GM12878 (cell line): Measurements from ENCODE around the gene SPATS2L. TPM values are rescaled to one million over a fixed set of nuclear protein-coding genes. Genes with fewer than 3 reads are reported as not detected.

Experiments
- ATAC-seq: fragments of 200-7000 bp; cut with Tn5 transposase; 3 replicates; pipeline ENCODE4 v1.9.1; 2020; ENCODE audit warnings: mild to moderate bottlenecking, moderate library complexity
- BruUV-seq: library from RNA; stranded (reverse); fragments of 400-500 nt; replicated peaks from 2 replicates; lab custom pipeline; 2021; lab: Mats Ljungman, UMichigan
- CTCF ChIA-PET: fragments of 300-600 bp; sonication (Branson Sonifier 250); formaldehyde crosslinking; extraction: SDS; loops from one replicate; lab custom pipeline; 2021; ENCODE audit warnings: inconsistent platforms; lab: Yijun Ruan, JAX
- POLR2A ChIA-PET: fragments of 350-600 bp; formaldehyde crosslinking; extraction: SDS; loops from one replicate; lab custom pipeline; 2021; ENCODE audit warnings: inconsistent platforms; lab: Charles Lee
- RAD21 ChIA-PET: fragments of 300-600 bp; sonication (Branson Sonifier 250); formaldehyde crosslinking; loops from one replicate; lab custom pipeline; 2023; ENCODE audit warnings: antibody characterized with exemption; ENCODE audit not compliant: unreplicated experiment; lab: Charles Lee
- SMC1A ChIA-PET: fragments of 300-600 bp; sonication (Branson Sonifier 250); formaldehyde crosslinking; loops from one replicate; lab custom pipeline; 2023; ENCODE audit not compliant: unreplicated experiment, uncharacterized antibody; lab: Charles Lee
- DNase-seq: peaks from one replicate; pipeline ENCODE4 v3.0.0-alpha.2; 2011; ENCODE audit warnings: low read depth, low spot score
- FAIRE-seq: peaks from 3 replicates; lab custom pipeline; 2011; peaks lifted over from hg19 to GRCh38; lab: Jason Lieb, UNC
- H2AFZ ChIP-seq: 2 replicates; pipeline ENCODE4 v1.6.0; 2011; ENCODE audit warnings: low read depth, low read length, control low read depth; ENCODE audit not compliant: control insufficient read depth
- H3K27ac ChIP-seq: 2 replicates; pipeline ENCODE4 v1.5.1; 2011; ENCODE audit warnings: control low read depth; ENCODE audit not compliant: control insufficient read depth, insufficient read depth
- H3K27me3 ChIP-seq, 2 experiments: replicated peaks in 1 of 2; 2 replicates each; pipeline versions ENCODE4 v1.6.0 to v1.6.1; 2011; ENCODE audit warnings: low read length in 1 of 2; ENCODE audit not compliant: control insufficient read depth in 2 of 2, insufficient read depth in 2 of 2
- H3K36me3 ChIP-seq, 2 experiments: 2 replicates each; pipeline ENCODE4 v1.5.1; 2011; ENCODE audit warnings: low read length in 1 of 2; ENCODE audit not compliant: control insufficient read depth in 2 of 2, insufficient read depth in 2 of 2
- H3K4me1 ChIP-seq: 2 replicates; pipeline ENCODE4 v1.6.1; 2011; ENCODE audit warnings: mild to moderate bottlenecking, low read length, moderate library complexity, mixed read lengths; ENCODE audit not compliant: control insufficient read depth, insufficient read depth
- H3K4me2 ChIP-seq: 2 replicates; pipeline ENCODE4 v1.6.0; 2011; ENCODE audit warnings: control low read depth; ENCODE audit not compliant: control insufficient read depth, insufficient read depth
- H3K4me3 ChIP-seq: fragments of 200-600 bp; sonication (generic); 2 replicates; pipeline ENCODE4 v1.5.1; 2016
- H3K79me2 ChIP-seq: 2 replicates; pipeline ENCODE4 v1.6.0; 2011; ENCODE audit warnings: low read length; ENCODE audit not compliant: control insufficient read depth, insufficient read depth
- H3K9ac ChIP-seq: 2 replicates; pipeline ENCODE4 v1.8.0; 2011; ENCODE audit warnings: low read length, control low read depth, mixed read lengths; ENCODE audit not compliant: control insufficient read depth, insufficient read depth
- H3K9me3 ChIP-seq: replicated peaks from 3 replicates; pipeline ENCODE4 v1.5.1; 2011; ENCODE audit warnings: mild to moderate bottlenecking, low read length; ENCODE audit not compliant: control insufficient read depth, insufficient read depth
- H4K20me1 ChIP-seq: 2 replicates; pipeline ENCODE4 v1.6.0; 2011; ENCODE audit not compliant: control insufficient read depth, insufficient read depth
- EP300 ChIP-seq, 2 experiments: fragments of 150-350 bp in 1 of 2; IDR thresholded peaks; 2 replicates each; pipeline ENCODE4 v1.6.1; 2011 to 2012; ENCODE audit warnings: low read depth in 2 of 2, low read length in 2 of 2, borderline replicate concordance in 1 of 2, improper control_type of control experiment in 1 of 2, inconsistent platforms in 1 of 2; ENCODE audit not compliant: control insufficient read depth in 1 of 2
- MYB ChIP-seq: fragments of 150-350 bp; IDR thresholded peaks from 2 replicates; pipeline ENCODE4 v1.6.1; 2014; ENCODE audit warnings: mild to moderate bottlenecking, low read depth, low read length, borderline replicate concordance
- NFYB ChIP-seq: IDR thresholded peaks from 2 replicates; pipeline ENCODE4 v1.6.1; 2011; ENCODE audit warnings: low read depth, mild to moderate bottlenecking, low read length, improper control_type of control experiment, moderate library complexity; ENCODE audit not compliant: insufficient read depth
- PAX5 ChIP-seq: IDR thresholded peaks from 2 replicates; pipeline ENCODE4 v1.6.1; 2011; ENCODE audit warnings: low read depth, low read length, borderline replicate concordance
- PML ChIP-seq: IDR thresholded peaks from 2 replicates; pipeline ENCODE4 v1.6.1; 2012; ENCODE audit warnings: low read length, inconsistent platforms
- POLR2AphosphoS5 ChIP-seq: IDR thresholded peaks from 2 replicates; pipeline ENCODE4 v1.6.1; 2011; ENCODE audit warnings: mild to moderate bottlenecking, low read length, inconsistent platforms
- RAD51 ChIP-seq: fragments of 450-650 bp; IDR thresholded peaks from 2 replicates; pipeline ENCODE4 v1.6.1; 2016; ENCODE audit warnings: moderate library complexity, mild to moderate bottlenecking, inconsistent platforms
- RBBP5 ChIP-seq: fragments of 200-600 bp; sonication (generic); conservative IDR thresholded peaks from 2 replicates; pipeline ENCODE4 v1.6.1; 2016
- SUZ12 ChIP-seq: fragments of 200-600 bp; sonication (generic); IDR thresholded peaks from one replicate; pipeline ENCODE4 v1.6.1; 2018; ENCODE audit warnings: antibody characterized with exemption, mild to moderate bottlenecking; ENCODE audit not compliant: unreplicated experiment
- WGBS: methylation state at CpG from one replicate; pipeline ENCODE4 v1.1.6; 2016; ENCODE audit warnings: low lambda C conversion rate; ENCODE audit not compliant: insufficient replicate concordance, insufficient coverage; ENCODE audit errors: missing lambda C conversion rate; 5-methylcytosine and 5-hydroxymethylcytosine counted together
- in situ Hi-C: fragments of 300-500 bp; cut with MboI; formaldehyde crosslinking; loops from 9 replicates; pipeline ENCODE4 v1.14.3; 2018; ENCODE audit warnings: mixed read lengths
- intact Hi-C: fragments of 100-400 bp; cut with micrococcal nuclease; formaldehyde crosslinking; loops from one replicate; pipeline ENCODE4 v1.14.2; 2022; ENCODE audit not compliant: unreplicated experiment
- polyA plus RNA-seq, 11 experiments: library from polyadenylated mRNA; depleted of rRNA in 4 of 11; unstranded in 6 of 11; stranded (reverse) in 5 of 11; fragments of >200 nt; fragmentation: Nextera tagmentation in 4 of 11; fragmentation: Illumina TruSeq in 1 of 11; extraction: Ambion mirVana in 4 of 11; extraction: Trizol in 1 of 11; gene quantifications; 1 replicate in 1 of 11; 2 replicates in 10 of 11; pipeline versions ENCODE4 v1.2.1 to v1.2.3, GENCODE V29; 2011 to 2016; ENCODE audit warnings: inconsistent platforms in 2 of 11, missing spikeins in 2 of 11, low read depth in 1 of 11
- total RNA-seq, 4 experiments: library from RNA; depleted of rRNA in 3 of 4; stranded (reverse); fragments of >200 nt in 3 of 4; fragmentation: Illumina TruSeq in 1 of 4; extraction: Trizol in 1 of 4; gene quantifications; 2 replicates each; pipeline versions ENCODE4 v1.2.1 to v1.2.3, GENCODE V29; 2013 to 2021
- TF ChIP-seq, protein P1 (sequence below): fragments of 450-650 bp; IDR thresholded peaks from 2 replicates; pipeline ENCODE4 v1.6.1; 2017; ENCODE audit warnings: borderline replicate concordance

Gene SPATS2L
- total and polyA plus RNA-seq, 10 of the 15 experiments (the other 5 are each of a cell fraction or from before 2014, with no cell fraction given) = 5.2 to 30.0 (median 20.1) TPM

DNA sequence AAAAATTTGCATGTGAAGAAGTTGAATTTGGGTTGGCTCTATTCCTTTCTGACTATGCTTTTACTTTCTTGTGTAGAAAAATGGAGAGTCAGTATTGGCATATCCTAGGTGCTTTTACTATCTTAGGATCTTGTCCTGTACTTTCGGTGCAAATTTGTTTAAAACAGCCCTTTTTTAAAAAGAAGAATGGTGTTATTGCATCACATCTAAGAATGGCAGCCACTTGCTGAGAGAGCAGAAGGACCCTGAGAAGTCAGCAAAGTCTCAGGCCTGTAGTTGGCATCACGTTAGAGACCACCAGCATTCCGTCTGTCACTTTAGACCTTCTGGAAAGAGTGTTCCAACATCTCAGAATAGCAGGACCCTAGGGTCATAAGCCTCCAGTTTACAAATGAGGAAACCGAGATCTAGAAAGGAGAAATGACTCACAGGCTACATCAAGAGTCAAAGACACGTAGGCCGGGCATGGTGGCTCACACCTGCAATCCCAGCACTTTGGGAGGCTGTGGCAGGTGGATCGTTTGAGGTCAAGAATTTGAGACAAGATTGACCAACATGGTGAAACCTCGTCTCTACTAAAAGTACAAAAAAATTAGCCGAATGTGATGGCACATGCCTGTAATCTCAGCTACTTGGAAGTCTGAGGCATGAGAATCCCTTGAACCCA, 42.5 kb downstream of the SPATS2L start:
- ChIA-PET POLR2A (interaction anchor here (0.7 kb wide), 1 partner anchor 37 kb away, joined by 6 read pairs; no protein-coding TSS in a partner anchor), CTCF (interaction anchor here (1.1 kb wide), 1 partner anchor 12 kb away, joined by 4 read pairs; no protein-coding TSS in a partner anchor), RAD21 (no interaction called here), SMC1A (interaction anchor here (0.9 kb wide), 2 partner anchors 19 to 20 kb away, joined by 3 read pairs; no protein-coding TSS in a partner anchor)
- Histone ChIP-seq H3K9me3 (no peaks in the 10 kb centered on the region; the same call in 2 of the 3 replicates), H3K4me1 (no peaks in the 10 kb centered on the region), H3K27me3 (no peaks in the 10 kb centered on the region), H3K9ac (no peak overlapping the region), H3K4me2 (no peak overlapping the region), H2AFZ (no peak overlapping the region), H3K36me3 (no peaks in the 10 kb centered on the region; a peak in 1 of 4 replicates), H3K4me3 (no peak overlapping the region), H4K20me1 (no peaks in the 10 kb centered on the region), H3K27ac (no peak overlapping the region), H3K79me2 (no peaks in the 10 kb centered on the region)
- intact Hi-C loops (no loop called here), in situ Hi-C loops (no loop called here)
- TF ChIP-seq RBBP5 (no peak), PAX5 (no peak), POLR2AphosphoS5 (no peak), RAD51 (no peak), SUZ12 (no peak), EP300 (IDR thresholded peaks at IDR 0.05; ENCODE audit: borderline replicate concordance in 1 of 2, control insufficient read depth in 1 of 2, low read depth in 2 of 2, low read length in 2 of 2) (no peak), PML (no peak), NFYB (no peak), MYB (no peak)
- TF ChIP-seq, protein P1, sequence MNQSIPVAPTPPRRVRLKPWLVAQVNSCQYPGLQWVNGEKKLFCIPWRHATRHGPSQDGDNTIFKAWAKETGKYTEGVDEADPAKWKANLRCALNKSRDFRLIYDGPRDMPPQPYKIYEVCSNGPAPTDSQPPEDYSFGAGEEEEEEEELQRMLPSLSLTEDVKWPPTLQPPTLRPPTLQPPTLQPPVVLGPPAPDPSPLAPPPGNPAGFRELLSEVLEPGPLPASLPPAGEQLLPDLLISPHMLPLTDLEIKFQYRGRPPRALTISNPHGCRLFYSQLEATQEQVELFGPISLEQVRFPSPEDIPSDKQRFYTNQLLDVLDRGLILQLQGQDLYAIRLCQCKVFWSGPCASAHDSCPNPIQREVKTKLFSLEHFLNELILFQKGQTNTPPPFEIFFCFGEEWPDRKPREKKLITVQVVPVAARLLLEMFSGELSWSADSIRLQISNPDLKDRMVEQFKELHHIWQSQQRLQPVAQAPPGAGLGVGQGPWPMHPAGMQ = no peak
- FAIRE-seq (no peak), ATAC-seq (no peak), DNase-seq (no peak)
- BruUV-seq = no TSS peak
- 67% methylated on average over 9 of the region's 9 CpGs for WGBS
